H1 (cell line): ENCODE measurements around the gene CNTN5. TPM values are rescaled to one million over a fixed set of nuclear protein-coding genes. Genes with fewer than 3 reads are reported as not detected.

Source experiments
- CTCF ChIA-PET: fragments of 300-600 bp; sonication (Branson Sonifier 250); formaldehyde crosslinking; loops from one replicate; lab custom pipeline; 2021; ENCODE audit not compliant: partially characterized antibody; lab: Charles Lee
- POLR2A ChIA-PET: fragments of 300-600 bp; sonication (Branson Sonifier 250); formaldehyde crosslinking; loops from one replicate; lab custom pipeline; 2021; ENCODE audit warnings: inconsistent platforms; ENCODE audit not compliant: partially characterized antibody; lab: Charles Lee
- DNase-seq, 2 experiments: peaks; one replicate each; pipeline versions ENCODE4 v3.0.0 to v3.0.0-alpha.2; 2010 to 2022; ENCODE audit warnings: low spot score in 2 of 2, low read depth in 1 of 2, mixed read lengths in 1 of 2
- FAIRE-seq: peaks from 2 replicates; lab custom pipeline; 2011; peaks lifted over from hg19 to GRCh38; lab: Jason Lieb, UNC
- H2AFZ ChIP-seq: 2 replicates; pipeline ENCODE4 v1.8.1; 2012; ENCODE audit warnings: low read length, inconsistent platforms
- H2AK5ac ChIP-seq: 2 replicates; pipeline ENCODE4 v1.6.1; 2013; ENCODE audit warnings: low read depth, low read length
- H2BK120ac ChIP-seq: replicated peaks from 2 replicates; pipeline ENCODE3; 2013; ENCODE audit warnings: low read depth, low read length, inconsistent platforms
- H2BK12ac ChIP-seq: 2 replicates; pipeline ENCODE4 v1.6.1; 2013; ENCODE audit warnings: low read depth, low read length
- H2BK15ac ChIP-seq: 2 replicates; pipeline ENCODE4 v1.6.1; 2013; ENCODE audit warnings: low read length
- H2BK20ac ChIP-seq: 2 replicates; pipeline ENCODE4 v1.6.1; 2013; ENCODE audit warnings: low read length
- H2BK5ac ChIP-seq: 2 replicates; pipeline ENCODE4 v1.6.1; 2013; ENCODE audit warnings: low read depth, low read length
- H3K14ac ChIP-seq: 2 replicates; pipeline ENCODE4 v1.6.1; 2013; ENCODE audit warnings: inconsistent platforms; ENCODE audit not compliant: insufficient read length
- H3K18ac ChIP-seq: 2 replicates; pipeline ENCODE4 v1.6.1; 2013; ENCODE audit warnings: low read length; ENCODE audit errors: extremely low read depth
- H3K23ac ChIP-seq: 2 replicates; pipeline ENCODE4 v1.6.1; 2013; ENCODE audit warnings: inconsistent platforms; ENCODE audit not compliant: insufficient read length
- H3K23me2 ChIP-seq: 2 replicates; pipeline ENCODE4 v1.6.1; 2013; ENCODE audit warnings: low read depth, low read length
- H3K27ac ChIP-seq: 2 replicates; pipeline ENCODE4 v1.6.1; 2011; ENCODE audit warnings: low read depth, low read length, inconsistent platforms
- H3K27me3 ChIP-seq, 4 experiments: replicated peaks in 1 of 4; 1 replicate in 1 of 4; 2 replicates in 3 of 4; pipeline versions ENCODE4 v1.6.1 to v1.8.1; 2011 to 2013; ENCODE audit warnings: low read length in 3 of 4, mild to moderate bottlenecking in 3 of 4, inconsistent platforms in 2 of 4, mixed read lengths in 2 of 4, moderate library complexity in 1 of 4; ENCODE audit not compliant: control insufficient read depth in 3 of 4, insufficient read depth in 3 of 4; ENCODE audit errors: extremely low read depth in 1 of 4
- H3K36me3 ChIP-seq, 4 experiments: 2 replicates each; pipeline versions ENCODE4 v1.6.1 to v1.8.1; 2011 to 2013; ENCODE audit warnings: mild to moderate bottlenecking in 4 of 4, low read length in 3 of 4, moderate library complexity in 2 of 4, control low read depth in 1 of 4, inconsistent platforms in 1 of 4; ENCODE audit not compliant: insufficient read depth in 4 of 4, control insufficient read depth in 2 of 4
- H3K4ac ChIP-seq: replicated peaks from 2 replicates; pipeline ENCODE3; 2013; ENCODE audit warnings: low read length, low read depth, mixed read lengths, inconsistent platforms; ENCODE audit not compliant: insufficient read length
- H3K4me1 ChIP-seq, 4 experiments: replicated peaks in 1 of 4; 1 replicate in 1 of 4; 2 replicates in 3 of 4; pipeline versions ENCODE4 v1.6.1 to v1.8.1; 2011 to 2013; ENCODE audit warnings: low read length in 3 of 4, inconsistent platforms in 2 of 4, mixed read lengths in 1 of 4; ENCODE audit not compliant: insufficient read depth in 4 of 4, control insufficient read depth in 3 of 4
- H3K4me2 ChIP-seq, 2 experiments: 2 replicates each; pipeline versions ENCODE4 v1.6.1 to v1.8.1; 2011 to 2013; ENCODE audit warnings: low read depth in 2 of 2, low read length in 2 of 2, control low read depth in 1 of 2, inconsistent platforms in 1 of 2, mild to moderate bottlenecking in 1 of 2; ENCODE audit not compliant: insufficient read depth in 1 of 2
- H3K4me3 ChIP-seq, 4 experiments: fragments of 200-600, 300-600 bp in 1 of 4; sonication (generic), shearing (Covaris generic), sonication (Bioruptor Twin) in 1 of 4; 2 replicates each; pipeline versions ENCODE4 v1.5.1 to v1.8.1; 2011 to 2016; ENCODE audit warnings: low read length in 4 of 4, low read depth in 3 of 4, control low read depth in 2 of 4, inconsistent platforms in 2 of 4, mild to moderate bottlenecking in 2 of 4, mixed read lengths in 1 of 4, moderate library complexity in 1 of 4; ENCODE audit not compliant: insufficient read depth in 2 of 4; ENCODE audit errors: extremely low read depth in 1 of 4
- H3K56ac ChIP-seq: replicated peaks from 2 replicates; pipeline ENCODE3; 2013; ENCODE audit warnings: low read depth, mild to moderate bottlenecking, mixed read lengths, low read length, inconsistent platforms; ENCODE audit not compliant: insufficient read length
- H3K79me1 ChIP-seq: 2 replicates; pipeline ENCODE4 v1.6.1; 2013; ENCODE audit warnings: low read depth, low read length, control low read depth
- H3K79me2 ChIP-seq, 2 experiments: 2 replicates each; pipeline versions ENCODE4 v1.6.1 to v1.8.1; 2012 to 2013; ENCODE audit warnings: low read length in 2 of 2, mild to moderate bottlenecking in 2 of 2, inconsistent platforms in 1 of 2; ENCODE audit not compliant: insufficient read depth in 2 of 2, control insufficient read depth in 1 of 2
- H3K9ac ChIP-seq, 4 experiments: replicated peaks in 1 of 4; 1 replicate in 1 of 4; 2 replicates in 3 of 4; pipeline versions ENCODE4 v1.6.1 to v1.8.1; 2011 to 2013; ENCODE audit warnings: low read depth in 3 of 4, low read length in 3 of 4, control low read depth in 2 of 4, mild to moderate bottlenecking in 2 of 4, moderate library complexity in 2 of 4, inconsistent platforms in 1 of 4; ENCODE audit errors: extremely low read depth in 1 of 4
- H3K9me3 ChIP-seq, 2 experiments: 2 replicates each; pipeline versions ENCODE4 v1.6.1 to v1.8.1; 2012 to 2013; ENCODE audit warnings: mild to moderate bottlenecking in 2 of 2, moderate library complexity in 2 of 2, control low read depth in 1 of 2, inconsistent platforms in 1 of 2, low read depth in 1 of 2, low read length in 1 of 2, mixed read lengths in 1 of 2; ENCODE audit not compliant: insufficient read depth in 2 of 2
- H4K20me1 ChIP-seq, 2 experiments: replicated peaks in 1 of 2; 2 replicates each; pipeline versions ENCODE3 to v1.8.1; 2011 to 2013; ENCODE audit warnings: inconsistent platforms in 2 of 2, low read length in 2 of 2, mild to moderate bottlenecking in 1 of 2; ENCODE audit not compliant: insufficient read depth in 2 of 2, control insufficient read depth in 1 of 2
- H4K5ac ChIP-seq: 2 replicates; pipeline ENCODE4 v1.6.1; 2013; ENCODE audit warnings: low read length, low read depth, mixed read lengths, inconsistent platforms; ENCODE audit not compliant: insufficient read length
- H4K8ac ChIP-seq: 2 replicates; pipeline ENCODE4 v1.8.0; 2013; ENCODE audit warnings: mild to moderate bottlenecking, moderate library complexity, low read length, inconsistent platforms; ENCODE audit not compliant: insufficient read depth; ENCODE audit errors: extremely low read depth
- H4K91ac ChIP-seq: replicated peaks from 2 replicates; pipeline ENCODE3; 2013; ENCODE audit warnings: low read length, mixed read lengths, inconsistent platforms; ENCODE audit not compliant: insufficient read length
- EGR1 ChIP-seq: IDR thresholded peaks from 2 replicates; pipeline ENCODE4 v1.6.1; 2011; ENCODE audit warnings: low read depth, low read length, borderline replicate concordance
- RAD21 ChIP-seq, 2 experiments: IDR thresholded peaks in 1 of 2; conservative IDR thresholded peaks in 1 of 2; 2 replicates each; pipeline ENCODE4 v1.6.1; 2011; ENCODE audit warnings: low read depth in 2 of 2, low read length in 2 of 2, improper control_type of control experiment in 1 of 2, inconsistent platforms in 1 of 2, mild to moderate bottlenecking in 1 of 2, moderate library complexity in 1 of 2
- WGBS, 2 experiments: shearing (Covaris generic) in 1 of 2; methylation state at CpG; one replicate each; pipeline versions ENCODE4 v1.1.6 to v1.1.7; 2013 to 2015; ENCODE audit warnings: low lambda C conversion rate in 2 of 2, mixed read lengths in 2 of 2, inconsistent platforms in 1 of 2, low coverage in 1 of 2, missing lambda C conversion rate in 1 of 2; ENCODE audit not compliant: insufficient replicate concordance in 2 of 2, insufficient coverage in 1 of 2, insufficient read length in 1 of 2; ENCODE audit errors: extremely low coverage in 1 of 2, missing lambda C conversion rate in 1 of 2; 5-methylcytosine and 5-hydroxymethylcytosine counted together
- polyA plus RNA-seq, 7 experiments: library from polyadenylated mRNA; depleted of rRNA in 3 of 7; stranded (reverse) in 5 of 7; unstranded in 2 of 7; fragments of >200 nt in 5 of 7; fragments of 200-250 nt in 2 of 7; gene quantifications; 1 replicate in 5 of 7; 2 replicates in 1 of 7; 4 replicates in 1 of 7; pipeline versions ENCODE4 v1.2.1 to v1.2.3, GENCODE V29; 2011 to 2013; ENCODE audit warnings: missing spikeins in 2 of 7, mixed read lengths in 2 of 7
- total RNA-seq: library from RNA; stranded (reverse); fragmentation: NEBNext Ultra II Directional; extraction: Animal tissue kit (Norgen Biotek cat#: 25700); gene quantifications from 2 replicates; pipeline ENCODE4 v1.2.1, GENCODE V29; 2021
- TF ChIP-seq, protein P1 (sequence below), 3 experiments: IDR thresholded peaks; 1 replicate in 2 of 3; 2 replicates in 1 of 3; pipeline versions ENCODE4 v1.5.1 to v1.6.1; 2011; ENCODE audit warnings: low read length in 3 of 3, mild to moderate bottlenecking in 3 of 3, inconsistent platforms in 2 of 3, low read depth in 1 of 3, moderate library complexity in 1 of 3; ENCODE audit not compliant: insufficient read depth in 1 of 3; ENCODE audit errors: control extremely low read depth in 1 of 3

Gene CNTN5
- total and polyA plus RNA-seq, 2 of the 8 experiments (the other 6 are each of a cell fraction or from before 2014, with no cell fraction given): not detected

GRCh38 chr11:100404907-100405306 lies 1384.2 kb downstream of the CNTN5 start:
- H3K9ac ChIP-seq: no peak overlapping the region
- H3K79me2 ChIP-seq: no peaks in the 10 kb centered on the region
- TF ChIP-seq, protein P1, sequence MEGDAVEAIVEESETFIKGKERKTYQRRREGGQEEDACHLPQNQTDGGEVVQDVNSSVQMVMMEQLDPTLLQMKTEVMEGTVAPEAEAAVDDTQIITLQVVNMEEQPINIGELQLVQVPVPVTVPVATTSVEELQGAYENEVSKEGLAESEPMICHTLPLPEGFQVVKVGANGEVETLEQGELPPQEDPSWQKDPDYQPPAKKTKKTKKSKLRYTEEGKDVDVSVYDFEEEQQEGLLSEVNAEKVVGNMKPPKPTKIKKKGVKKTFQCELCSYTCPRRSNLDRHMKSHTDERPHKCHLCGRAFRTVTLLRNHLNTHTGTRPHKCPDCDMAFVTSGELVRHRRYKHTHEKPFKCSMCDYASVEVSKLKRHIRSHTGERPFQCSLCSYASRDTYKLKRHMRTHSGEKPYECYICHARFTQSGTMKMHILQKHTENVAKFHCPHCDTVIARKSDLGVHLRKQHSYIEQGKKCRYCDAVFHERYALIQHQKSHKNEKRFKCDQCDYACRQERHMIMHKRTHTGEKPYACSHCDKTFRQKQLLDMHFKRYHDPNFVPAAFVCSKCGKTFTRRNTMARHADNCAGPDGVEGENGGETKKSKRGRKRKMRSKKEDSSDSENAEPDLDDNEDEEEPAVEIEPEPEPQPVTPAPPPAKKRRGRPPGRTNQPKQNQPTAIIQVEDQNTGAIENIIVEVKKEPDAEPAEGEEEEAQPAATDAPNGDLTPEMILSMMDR (IDR thresholded peaks at IDR 0.05; ENCODE audit: control extremely low read depth in 1 of 3, insufficient read depth in 1 of 3, low read depth in 1 of 3, low read length in 3 of 3): peak in 2 of 3 experiments; percentile 5 to 28; a peak in 2 of 4 replicates
- no peak for TF ChIP-seq EGR1
- TF ChIP-seq RAD21 (IDR thresholded peaks at IDR 0.05 in 1 of 2, conservative IDR thresholded peaks at IDR 0.05 in 1 of 2; ENCODE audit: low read depth in 2 of 2, low read length in 2 of 2): peak; percentile 16 to 38; a peak in 1 of 4 replicates
- H3K4me3 ChIP-seq: no peak overlapping the region
- no peak overlapping the region for H3K4me2 ChIP-seq
- peak overlapping the region; percentile 74; the same call in 1 of the 2 replicates for H2BK5ac ChIP-seq
- peaks cover 0 to 7% (median 5%) of the 10 kb centered on the region in 4 experiments; a peak in 4 of 7 replicates for H3K4me1 ChIP-seq
- DNase-seq (no peak), FAIRE-seq (no peak)
- H4K8ac ChIP-seq: peak overlapping the region; percentile 45; the same call in 1 of the 2 replicates
- peak overlapping the region; percentile 39 for H3K18ac ChIP-seq
- H4K91ac ChIP-seq: no peak overlapping the region
- H4K5ac ChIP-seq: no peak overlapping the region
- no peak overlapping the region for H2BK15ac ChIP-seq
- H2BK20ac ChIP-seq: peak overlapping the region; percentile 61; the same call in 1 of the 2 replicates
- CTCF ChIA-PET: interaction anchor here (1.3 kb wide), 1 partner anchor 76 kb away, joined by 5 read pairs; no protein-coding TSS in a partner anchor
- H3K36me3 ChIP-seq: no peaks in the 10 kb centered on the region
- H2AK5ac ChIP-seq: no peak overlapping the region
- H2BK120ac ChIP-seq: peak overlapping the region; percentile 79
- no peak overlapping the region for H3K23ac ChIP-seq
- no peaks in the 10 kb centered on the region for H3K27me3 ChIP-seq
- H3K4ac ChIP-seq: no peak overlapping the region
- no peak overlapping the region for H3K56ac ChIP-seq
- no peaks in the 10 kb centered on the region for H3K79me1 ChIP-seq
- WGBS, 2 experiments: 82% methylated on average over 10 of the region's 10 CpGs; no CpG with 5 or more reads in 1 of the 2 experiments
- H2BK12ac ChIP-seq: peak overlapping the region; percentile 98
- no peak overlapping the region for H3K14ac ChIP-seq
- H2AFZ ChIP-seq: peak overlapping the region; percentile 94
- H3K27ac ChIP-seq: no peak overlapping the region
- no peaks in the 10 kb centered on the region for H3K23me2 ChIP-seq
- H3K9me3 ChIP-seq: peaks cover 0 to 13% of the 10 kb centered on the region in 2 experiments; a peak in 3 of 4 replicates
- POLR2A ChIA-PET: no interaction called here
- H4K20me1 ChIP-seq: no peaks in the 10 kb centered on the region
